Testis (tissue), 2 donors: ENCODE results near the gene HTR7.

Experiments used
- CTCF ChIP-seq, 3 experiments: fragments of 450-650 bp in 2 of 3; fragments of 200-600 bp in 1 of 3; sonication (generic) in 1 of 3; IDR thresholded peaks; one replicate each; pipeline ENCODE4 v1.5.1; 2016 to 2019; ENCODE audit warnings: antibody characterized with exemption in 3 of 3, mild to moderate bottlenecking in 2 of 3, moderate library complexity in 1 of 3
- POLR2A ChIP-seq: fragments of 450-650 bp; IDR thresholded peaks from one replicate; pipeline ENCODE4 v1.6.1; 2017; ENCODE audit warnings: antibody characterized with exemption, mild to moderate bottlenecking, moderate library complexity

GRCh38 chr10:90695915-90696676, 161.7 kb downstream of the HTR7 start:
- TF ChIP-seq CTCF (IDR thresholded peaks at IDR 0.05): no peak
- TF ChIP-seq POLR2A: no peak
